Measurements from ENCODE around the gene CCDC57.

- TF ChIP-seq JUND (IDR thresholded peaks at IDR 0.05; ENCODE audit: borderline replicate concordance, low read depth, low read length) (no peak), JUND (tag; IDR thresholded peaks at IDR 0.05; ENCODE audit: borderline replicate concordance, low read depth, low read length) (no peak), CEBPB (tag; IDR thresholded peaks at IDR 0.05) (no peak), DPF2 (IDR thresholded peaks at IDR 0.05) (no peak), MLX (CRISPR knock-in tag; conservative IDR thresholded peaks at IDR 0.05) (no peak)
These were observed 26.4 kb downstream of the CCDC57 start for GRCh38 chr17:82186221-82186620.
